DLD1 (cell line): ENCODE measurements around the gene KLF13.

ENCODE experiments used
- in situ Hi-C: cut with HindIII; loops from 2 replicates; pipeline ENCODE4 v1.10.0; 2017; ENCODE audit warnings: low sequenced_read_pairs

The KLF13 gene

GRCh38 chr15:31331389-31331788 is 4.8 kb downstream of the KLF13 start:
- in situ Hi-C loops = no loop called here

- in situ Hi-C loops = no loop called here
Observed at GRCh38 chr15:31332020-31332680, 5.5 kb downstream of the KLF13 start.

GRCh38 chr15:31332681-31333071 is 6.0 kb downstream of the KLF13 start:
- in situ Hi-C loops = no loop called here

- in situ Hi-C loops = no loop called here
Observed at GRCh38 chr15:31333119-31333518, 6.5 kb downstream of the KLF13 start.

- in situ Hi-C loops = no loop called here
Observed at GRCh38 chr15:31333820-31334219, 7.2 kb downstream of the KLF13 start.

GRCh38 chr15:31335989-31336592 is 9.5 kb downstream of the KLF13 start:
- in situ Hi-C loops = no loop called here

- in situ Hi-C loops = no loop called here
Observed at GRCh38 chr15:31336593-31337295, 10.1 kb downstream of the KLF13 start.

GRCh38 chr15:31337352-31338031 is 10.9 kb downstream of the KLF13 start:
- in situ Hi-C loops = no loop called here

GRCh38 chr15:31338318-31338878 is 11.8 kb downstream of the KLF13 start:
- in situ Hi-C loops = no loop called here

- in situ Hi-C loops = no loop called here
Observed at GRCh38 chr15:31338879-31339557, 12.4 kb downstream of the KLF13 start.

GRCh38 chr15:31339558-31339895 is 12.9 kb downstream of the KLF13 start:
- in situ Hi-C loops = no loop called here

- in situ Hi-C loops = no loop called here
Observed at GRCh38 chr15:31340047-31340446, 13.4 kb downstream of the KLF13 start.

- in situ Hi-C loops = no loop called here
Observed at GRCh38 chr15:31340592-31340991, 14.0 kb downstream of the KLF13 start.

- in situ Hi-C loops = no loop called here
Observed at GRCh38 chr15:31341071-31341470, 14.4 kb downstream of the KLF13 start.

GRCh38 chr15:31341496-31342195 is 15.0 kb downstream of the KLF13 start:
- in situ Hi-C loops = no loop called here

GRCh38 chr15:31342381-31342780 is 15.7 kb downstream of the KLF13 start:
- in situ Hi-C loops = no loop called here

GRCh38 chr15:31342781-31343626 is 16.4 kb downstream of the KLF13 start:
- in situ Hi-C loops = no loop called here

GRCh38 chr15:31343831-31344230 is 17.2 kb downstream of the KLF13 start:
- in situ Hi-C loops = no loop called here

- in situ Hi-C loops = no loop called here
Observed at GRCh38 chr15:31344266-31344665, 17.6 kb downstream of the KLF13 start.
